CD4-positive, alpha-beta T cell treated with Interleukin-4 for 4 hours (primary cell): ENCODE data around the gene CTDP1.

Source experiments
- DNase-seq: peaks from one replicate; pipeline ENCODE4 v3.0.0-alpha.2; 2020

The CTDP1 gene

GRCh38 chr18:79770826-79771225, 91.2 kb downstream of the CTDP1 start:
- no peak for DNase-seq

GRCh38 chr18:79771446-79772107, 92.0 kb downstream of the CTDP1 start:
- DNase-seq: no peak

GRCh38 chr18:79772108-79772864, 92.7 kb downstream of the CTDP1 start:
- DNase-seq: no peak

- no peak for DNase-seq
Measured at GRCh38 chr18:79772865-79773696, 93.5 kb downstream of the CTDP1 start.

- no peak for DNase-seq
Measured at GRCh38 chr18:79774111-79774510, 94.5 kb downstream of the CTDP1 start.

GRCh38 chr18:79775441-79776221, 96.0 kb downstream of the CTDP1 start:
- no peak for DNase-seq

GRCh38 chr18:79776674-79777073, 97.1 kb downstream of the CTDP1 start:
- no peak for DNase-seq

- DNase-seq: no peak
Measured at GRCh38 chr18:79778291-79778791, 98.7 kb downstream of the CTDP1 start.

- DNase-seq: no peak
Measured at GRCh38 chr18:79779021-79779699, 99.6 kb downstream of the CTDP1 start.

GRCh38 chr18:79779700-79780190, 100.1 kb downstream of the CTDP1 start:
- no peak for DNase-seq

GRCh38 chr18:79780547-79780946, 100.9 kb downstream of the CTDP1 start:
- no peak for DNase-seq

- DNase-seq: no peak
Measured at GRCh38 chr18:79781331-79781941, 101.8 kb downstream of the CTDP1 start.

- DNase-seq: no peak
Measured at GRCh38 chr18:79782566-79783308, 103.1 kb downstream of the CTDP1 start.

GRCh38 chr18:79784071-79784913, 104.7 kb downstream of the CTDP1 start:
- no peak for DNase-seq

- DNase-seq: no peak
Measured at GRCh38 chr18:79784965-79785770, 105.6 kb downstream of the CTDP1 start.

GRCh38 chr18:79785831-79786230, 106.2 kb downstream of the CTDP1 start:
- no peak for DNase-seq

GRCh38 chr18:79786304-79786703, 106.7 kb downstream of the CTDP1 start:
- DNase-seq: no peak

- no peak for DNase-seq
Measured at GRCh38 chr18:79786786-79787526, 107.4 kb downstream of the CTDP1 start.
